ENCODE data around the gene CXorf66.
"Not testable (repeated sequence)": the region's sequence is repeated elsewhere in the genome, so short reads cannot be mapped to it uniquely, and the experiment has no call there.

CXorf66 gene

GRCh38 chrX:139929876-139930275 is 35.4 kb downstream of the CXorf66 start:
- TF ChIP-seq CTCF (IDR thresholded peaks at IDR 0.05): no peak
- no peak for TF ChIP-seq ZFX (IDR thresholded peaks at IDR 0.05; ENCODE audit: borderline replicate concordance)
- no peak overlapping the region for H3K27ac ChIP-seq

- TF ChIP-seq CTCF (IDR thresholded peaks at IDR 0.05) (no peak), ZFX (IDR thresholded peaks at IDR 0.05; ENCODE audit: borderline replicate concordance) (no peak)
- H3K27ac ChIP-seq: no peak overlapping the region
Observed at GRCh38 chrX:139924696-139925095, 40.6 kb downstream of the CXorf66 start.

GRCh38 chrX:139924069-139924695 is 41.1 kb downstream of the CXorf66 start:
- TF ChIP-seq CTCF (IDR thresholded peaks at IDR 0.05): no peak
- TF ChIP-seq ZFX (IDR thresholded peaks at IDR 0.05; ENCODE audit: borderline replicate concordance): no peak
- H3K27ac ChIP-seq: no peak overlapping the region

- not testable (repeated sequence) for H3K27ac ChIP-seq
Observed at GRCh38 chrX:139921142-139921541, 44.2 kb downstream of the CXorf66 start.

- TF ChIP-seq CTCF (IDR thresholded peaks at IDR 0.05) (no peak), ZFX (IDR thresholded peaks at IDR 0.05; ENCODE audit: borderline replicate concordance) (no peak)
- no peak overlapping the region for H3K27ac ChIP-seq
Observed at GRCh38 chrX:139920316-139920715, 45.0 kb downstream of the CXorf66 start.

- no peak overlapping the region for H3K27ac ChIP-seq
- TF ChIP-seq CTCF (IDR thresholded peaks at IDR 0.05) (no peak), ZFX (IDR thresholded peaks at IDR 0.05; ENCODE audit: borderline replicate concordance) (no peak)
Observed at GRCh38 chrX:139914421-139914820, 50.9 kb downstream of the CXorf66 start.

GRCh38 chrX:139909712-139910111 is 55.6 kb downstream of the CXorf66 start:
- TF ChIP-seq CTCF (IDR thresholded peaks at IDR 0.05) (no peak), ZFX (IDR thresholded peaks at IDR 0.05; ENCODE audit: borderline replicate concordance) (no peak)
- no peak overlapping the region for H3K27ac ChIP-seq

- H3K27ac ChIP-seq: no peak overlapping the region
- TF ChIP-seq ZFX (IDR thresholded peaks at IDR 0.05; ENCODE audit: borderline replicate concordance): no peak
- no peak for TF ChIP-seq CTCF (IDR thresholded peaks at IDR 0.05)
Observed at GRCh38 chrX:139907078-139907477, 58.2 kb downstream of the CXorf66 start.

Measured in 22Rv1 (cell line).